ENCODE data around the gene GGTA1.

DNA sequence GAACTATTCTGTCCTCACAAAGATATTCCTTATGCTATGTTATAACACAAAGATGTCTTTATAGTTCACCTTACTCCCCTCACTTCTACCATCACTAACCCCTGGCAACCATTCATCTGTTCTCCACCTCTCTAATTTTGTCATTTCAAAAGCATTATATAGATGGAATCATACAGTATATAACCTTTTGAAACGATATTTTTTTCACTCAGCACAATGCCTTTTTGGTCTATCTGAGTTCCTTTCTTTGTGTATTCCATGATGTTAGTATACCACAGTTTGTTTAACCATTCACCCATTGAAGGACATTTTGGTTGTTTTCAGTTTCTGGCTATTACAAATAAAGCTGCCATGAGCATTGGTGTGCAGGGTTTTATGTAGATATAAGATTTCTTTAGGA is 93.7 kb downstream of the GGTA1 start:
- TF ChIP-seq GATA3 (IDR thresholded peaks at IDR 0.05; ENCODE audit: low read depth, low read length) (no peak), GATA2 (IDR thresholded peaks at IDR 0.05; ENCODE audit: low read depth, low read length) (no peak)
